GM23338 (cell line): ENCODE results near the gene L3MBTL1.

Experiments
- CREB1 ChIP-seq: fragments of 250-450 bp; sonication (Bioruptor Pico); IDR thresholded peaks from 2 replicates; pipeline ENCODE4 v1.5.0; 2020; ENCODE audit warnings: low read depth, mild to moderate bottlenecking, moderate library complexity
- ETS1 ChIP-seq: IDR thresholded peaks from 2 replicates; pipeline ENCODE4 v1.6.1; 2016; ENCODE audit warnings: antibody characterized with exemption
- EZH2 ChIP-seq: fragments of 200-600 bp; sonication (generic); IDR thresholded peaks from one replicate; pipeline ENCODE4 v1.8.0; 2017; ENCODE audit warnings: antibody characterized with exemption, mild to moderate bottlenecking, low read depth; ENCODE audit not compliant: unreplicated experiment
- EZH2phosphoT487 ChIP-seq: fragments of 200-600 bp; sonication (generic); IDR thresholded peaks from one replicate; pipeline ENCODE4 v1.8.1; 2018; ENCODE audit warnings: antibody characterized with exemption; ENCODE audit not compliant: unreplicated experiment
- JUNB ChIP-seq: IDR thresholded peaks from one replicate; pipeline ENCODE4 v1.6.1; 2016; ENCODE audit warnings: antibody characterized with exemption; ENCODE audit not compliant: unreplicated experiment
- NANOG ChIP-seq: IDR thresholded peaks from 2 replicates; pipeline ENCODE4 v1.6.1; 2016; ENCODE audit warnings: antibody characterized with exemption, borderline replicate concordance
- POLR2AphosphoS5 ChIP-seq: IDR thresholded peaks from 2 replicates; pipeline ENCODE4 v1.6.1; 2016; ENCODE audit warnings: antibody characterized with exemption, low read depth
- STAT1 ChIP-seq: IDR thresholded peaks from one replicate; pipeline ENCODE4 v1.6.1; 2016; ENCODE audit warnings: antibody characterized with exemption; ENCODE audit not compliant: unreplicated experiment
- TF ChIP-seq, protein P1 (sequence below): IDR thresholded peaks from one replicate; pipeline ENCODE4 v1.6.1; 2018; ENCODE audit warnings: antibody characterized with exemption; ENCODE audit not compliant: unreplicated experiment
- TF ChIP-seq, protein P2 (sequence below), 2 experiments: fragments of 200-600 bp in 1 of 2; sonication (generic) in 1 of 2; conservative IDR thresholded peaks; 2 replicates each; pipeline versions ENCODE4 v1.5.1 to v1.6.1; 2016 to 2017; ENCODE audit warnings: antibody characterized with exemption in 2 of 2, low read depth in 2 of 2, mild to moderate bottlenecking in 2 of 2, moderate library complexity in 1 of 2

DNA sequence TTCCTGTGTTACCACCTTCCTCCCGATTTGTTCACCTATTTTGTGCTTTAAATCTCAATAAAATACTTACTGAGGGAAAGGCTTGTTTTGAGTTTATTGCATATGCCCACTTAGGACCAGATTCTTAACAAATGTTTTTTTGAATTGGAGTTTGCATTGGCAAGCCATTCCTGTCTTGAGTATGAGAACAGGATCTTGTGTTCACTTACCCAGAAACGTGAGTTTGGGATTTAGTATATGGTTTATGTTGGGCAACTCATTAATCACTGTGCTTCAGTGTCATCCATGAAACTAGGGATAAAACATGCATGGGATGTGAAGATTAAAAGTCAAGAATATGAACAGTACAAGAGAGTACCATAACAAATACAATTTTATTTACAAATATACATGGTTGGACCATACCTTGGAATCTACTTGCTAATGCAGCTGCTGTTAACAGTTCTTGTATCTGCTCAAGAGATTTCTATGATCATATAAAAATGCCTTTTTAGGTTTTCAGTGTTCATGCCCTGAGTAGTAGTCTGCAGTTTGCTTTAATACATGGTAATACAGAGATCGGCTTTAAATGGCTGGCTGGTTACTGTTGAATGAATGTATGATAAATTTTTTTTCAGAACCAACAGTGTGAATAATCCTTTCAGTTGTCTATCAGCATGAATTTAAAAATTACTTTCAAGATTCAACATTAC lies 43.8 kb upstream of the L3MBTL1 start:
- no peak for TF ChIP-seq POLR2AphosphoS5
- TF ChIP-seq JUNB: no peak
- TF ChIP-seq, protein P1, sequence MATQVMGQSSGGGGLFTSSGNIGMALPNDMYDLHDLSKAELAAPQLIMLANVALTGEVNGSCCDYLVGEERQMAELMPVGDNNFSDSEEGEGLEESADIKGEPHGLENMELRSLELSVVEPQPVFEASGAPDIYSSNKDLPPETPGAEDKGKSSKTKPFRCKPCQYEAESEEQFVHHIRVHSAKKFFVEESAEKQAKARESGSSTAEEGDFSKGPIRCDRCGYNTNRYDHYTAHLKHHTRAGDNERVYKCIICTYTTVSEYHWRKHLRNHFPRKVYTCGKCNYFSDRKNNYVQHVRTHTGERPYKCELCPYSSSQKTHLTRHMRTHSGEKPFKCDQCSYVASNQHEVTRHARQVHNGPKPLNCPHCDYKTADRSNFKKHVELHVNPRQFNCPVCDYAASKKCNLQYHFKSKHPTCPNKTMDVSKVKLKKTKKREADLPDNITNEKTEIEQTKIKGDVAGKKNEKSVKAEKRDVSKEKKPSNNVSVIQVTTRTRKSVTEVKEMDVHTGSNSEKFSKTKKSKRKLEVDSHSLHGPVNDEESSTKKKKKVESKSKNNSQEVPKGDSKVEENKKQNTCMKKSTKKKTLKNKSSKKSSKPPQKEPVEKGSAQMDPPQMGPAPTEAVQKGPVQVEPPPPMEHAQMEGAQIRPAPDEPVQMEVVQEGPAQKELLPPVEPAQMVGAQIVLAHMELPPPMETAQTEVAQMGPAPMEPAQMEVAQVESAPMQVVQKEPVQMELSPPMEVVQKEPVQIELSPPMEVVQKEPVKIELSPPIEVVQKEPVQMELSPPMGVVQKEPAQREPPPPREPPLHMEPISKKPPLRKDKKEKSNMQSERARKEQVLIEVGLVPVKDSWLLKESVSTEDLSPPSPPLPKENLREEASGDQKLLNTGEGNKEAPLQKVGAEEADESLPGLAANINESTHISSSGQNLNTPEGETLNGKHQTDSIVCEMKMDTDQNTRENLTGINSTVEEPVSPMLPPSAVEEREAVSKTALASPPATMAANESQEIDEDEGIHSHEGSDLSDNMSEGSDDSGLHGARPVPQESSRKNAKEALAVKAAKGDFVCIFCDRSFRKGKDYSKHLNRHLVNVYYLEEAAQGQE: no peak
- TF ChIP-seq, protein P2, sequence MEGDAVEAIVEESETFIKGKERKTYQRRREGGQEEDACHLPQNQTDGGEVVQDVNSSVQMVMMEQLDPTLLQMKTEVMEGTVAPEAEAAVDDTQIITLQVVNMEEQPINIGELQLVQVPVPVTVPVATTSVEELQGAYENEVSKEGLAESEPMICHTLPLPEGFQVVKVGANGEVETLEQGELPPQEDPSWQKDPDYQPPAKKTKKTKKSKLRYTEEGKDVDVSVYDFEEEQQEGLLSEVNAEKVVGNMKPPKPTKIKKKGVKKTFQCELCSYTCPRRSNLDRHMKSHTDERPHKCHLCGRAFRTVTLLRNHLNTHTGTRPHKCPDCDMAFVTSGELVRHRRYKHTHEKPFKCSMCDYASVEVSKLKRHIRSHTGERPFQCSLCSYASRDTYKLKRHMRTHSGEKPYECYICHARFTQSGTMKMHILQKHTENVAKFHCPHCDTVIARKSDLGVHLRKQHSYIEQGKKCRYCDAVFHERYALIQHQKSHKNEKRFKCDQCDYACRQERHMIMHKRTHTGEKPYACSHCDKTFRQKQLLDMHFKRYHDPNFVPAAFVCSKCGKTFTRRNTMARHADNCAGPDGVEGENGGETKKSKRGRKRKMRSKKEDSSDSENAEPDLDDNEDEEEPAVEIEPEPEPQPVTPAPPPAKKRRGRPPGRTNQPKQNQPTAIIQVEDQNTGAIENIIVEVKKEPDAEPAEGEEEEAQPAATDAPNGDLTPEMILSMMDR (conservative IDR thresholded peaks at IDR 0.05; ENCODE audit: low read depth in 2 of 2): no peak
- TF ChIP-seq EZH2: no peak
- no peak for TF ChIP-seq EZH2phosphoT487
- no peak for TF ChIP-seq CREB1 (CRISPR knock-in tag)
- TF ChIP-seq ETS1: no peak
- no peak for TF ChIP-seq STAT1
- no peak for TF ChIP-seq NANOG
